Keratinocyte (primary cell): ENCODE results near the gene LRRC27. TPM values are rescaled to one million over a fixed set of nuclear protein-coding genes. Genes with fewer than 3 reads are reported as not detected.

Experiments used
- DNase-seq: peaks from one replicate; pipeline ENCODE4 v3.0.0-alpha.2; 2011; ENCODE audit warnings: low read depth, missing footprints, low spot score
- FAIRE-seq: peaks from 2 replicates; lab custom pipeline; 2011; peaks lifted over from hg19 to GRCh38; lab: Jason Lieb, UNC
- H2AFZ ChIP-seq: 2 replicates; pipeline ENCODE4 v1.6.0; 2012; ENCODE audit warnings: low read length, control low read depth, inconsistent platforms; ENCODE audit not compliant: control insufficient read depth
- H3K27ac ChIP-seq: 2 replicates; pipeline ENCODE4 v1.5.1; 2011; ENCODE audit warnings: low read length; ENCODE audit not compliant: control insufficient read depth, insufficient read depth
- H3K27me3 ChIP-seq: 3 replicates; pipeline ENCODE4 v1.6.0; 2011; ENCODE audit warnings: low read length; ENCODE audit not compliant: control insufficient read depth, insufficient read depth; ENCODE audit errors: extremely low read depth
- H3K36me3 ChIP-seq, 2 experiments: 2 replicates in 1 of 2; 3 replicates in 1 of 2; pipeline ENCODE4 v1.5.1; 2011; ENCODE audit warnings: low read length in 2 of 2, mild to moderate bottlenecking in 1 of 2; ENCODE audit not compliant: control insufficient read depth in 2 of 2, insufficient read depth in 2 of 2; ENCODE audit errors: extremely low read depth in 1 of 2
- H3K4me1 ChIP-seq: 3 replicates; pipeline ENCODE4 v1.5.1; 2011; ENCODE audit warnings: low read length; ENCODE audit not compliant: control insufficient read depth, insufficient read depth; ENCODE audit errors: extremely low read depth
- H3K4me2 ChIP-seq: 3 replicates; pipeline ENCODE4 v1.6.0; 2011; ENCODE audit warnings: low read depth, low read length; ENCODE audit not compliant: control insufficient read depth, insufficient read depth; ENCODE audit errors: extremely low read depth
- H3K4me3 ChIP-seq, 3 experiments: fragments of 200-600 bp in 1 of 3; sonication (generic) in 1 of 3; 2 replicates in 2 of 3; 3 replicates in 1 of 3; pipeline ENCODE4 v1.5.1; 2011 to 2016; ENCODE audit warnings: low read length in 3 of 3, mild to moderate bottlenecking in 3 of 3, control low read depth in 2 of 3, inconsistent platforms in 1 of 3, low read depth in 1 of 3, mixed read lengths in 1 of 3, mixed run types in 1 of 3, moderate library complexity in 1 of 3; ENCODE audit not compliant: control insufficient read depth in 2 of 3, insufficient read depth in 2 of 3; ENCODE audit errors: extremely low read depth in 1 of 3
- H3K79me2 ChIP-seq: 2 replicates; pipeline ENCODE4 v1.6.0; 2012; ENCODE audit warnings: low read length; ENCODE audit not compliant: control insufficient read depth, insufficient read depth
- H3K9ac ChIP-seq: 3 replicates; pipeline ENCODE4 v1.6.0; 2011; ENCODE audit warnings: low read length; ENCODE audit not compliant: control insufficient read depth, insufficient read depth; ENCODE audit errors: extremely low read depth
- H3K9me1 ChIP-seq: 3 replicates; pipeline ENCODE4 v1.6.0; 2011; ENCODE audit warnings: low read length; ENCODE audit not compliant: control insufficient read depth, insufficient read depth; ENCODE audit errors: extremely low read depth
- H3K9me3 ChIP-seq: 2 replicates; pipeline ENCODE4 v1.5.1; 2012; ENCODE audit warnings: low read depth, low read length; ENCODE audit not compliant: control insufficient read depth
- H4K20me1 ChIP-seq: 3 replicates; pipeline ENCODE4 v1.6.0; 2011; ENCODE audit warnings: low read length; ENCODE audit not compliant: control insufficient read depth, insufficient read depth; ENCODE audit errors: extremely low read depth
- EZH2 ChIP-seq: IDR thresholded peaks from one replicate; pipeline ENCODE4 v1.6.1; 2012; ENCODE audit warnings: inconsistent platforms, mild to moderate bottlenecking, low read length, moderate library complexity
- dilution Hi-C: fragments of 300-500 bp; cut with MboI; formaldehyde crosslinking; loops from one replicate; pipeline ENCODE4 v1.7.0; 2020; ENCODE audit warnings: low sequenced_read_pairs; ENCODE audit not compliant: extremely low pct_ligation_motif_present
- polyA plus RNA-seq, 5 experiments: library from polyadenylated mRNA; depleted of rRNA in 3 of 5; stranded (reverse) in 3 of 5; stranded (forward) in 1 of 5; unstranded in 1 of 5; fragments of >200 nt; gene quantifications; 1 replicate in 1 of 5; 2 replicates in 3 of 5; 3 replicates in 1 of 5; pipeline versions ENCODE4 v1.2.1 to v1.2.3, GENCODE V29; 2011 to 2012; ENCODE audit warnings: missing spikeins in 2 of 5, low read depth in 1 of 5, low replicate concordance in 1 of 5
- TF ChIP-seq, protein P1 (sequence below), 3 experiments: IDR thresholded peaks in 1 of 3; conservative IDR thresholded peaks in 1 of 3; optimal IDR thresholded peaks in 1 of 3; 2 replicates in 2 of 3; 3 replicates in 1 of 3; pipeline versions ENCODE3 to v1.5.1; 2011; ENCODE audit warnings: low read length in 3 of 3, mild to moderate bottlenecking in 3 of 3, moderate library complexity in 2 of 3, control low read depth in 1 of 3, inconsistent platforms in 1 of 3; ENCODE audit not compliant: insufficient read depth in 2 of 3; ENCODE audit errors: extremely low read depth in 1 of 3

The LRRC27 gene
- polyA plus RNA-seq, 1 donor (not counting 4 experiments of a cell fraction or from before 2014, with no cell fraction given): 3.0 TPM

DNA sequence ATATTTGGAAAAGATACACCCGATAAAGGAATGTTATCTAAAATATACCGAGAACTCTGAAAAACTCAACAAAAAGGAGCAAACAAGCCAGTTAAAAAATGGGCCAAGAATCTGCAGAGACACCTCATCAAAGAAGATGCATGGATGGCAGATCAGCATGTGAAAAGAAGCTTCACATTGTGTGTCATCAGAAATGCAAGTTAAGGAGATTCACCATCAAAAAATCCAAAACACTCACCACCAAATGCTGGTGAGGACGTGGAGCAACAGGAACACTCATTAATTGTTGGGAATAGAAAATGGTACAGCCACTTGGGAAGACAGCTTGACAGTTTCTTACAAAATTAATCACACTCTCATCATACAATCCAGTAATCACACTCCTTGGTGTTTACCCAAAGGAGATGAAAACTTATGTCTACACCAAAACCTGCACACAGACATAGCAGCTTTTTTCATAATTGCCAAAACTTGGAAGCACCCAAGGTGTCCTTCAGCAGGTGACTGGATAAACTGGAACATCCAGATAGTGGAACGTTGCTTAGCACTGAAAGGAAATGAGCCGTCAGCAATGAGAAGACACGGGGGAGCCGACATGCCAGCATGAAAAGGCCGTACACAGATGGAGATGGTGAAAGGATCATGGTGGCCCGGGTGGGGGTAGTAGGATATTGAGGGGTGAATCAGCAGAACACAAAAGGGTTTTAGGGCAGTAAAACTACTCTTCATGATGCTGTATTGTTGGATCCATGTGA lies 37.1 kb downstream of the LRRC27 start:
- peaks cover 2% of the 10 kb centered on the region for H3K9me3 ChIP-seq
- dilution Hi-C loops: no loop called here
- no peaks in the 10 kb centered on the region for H3K9me1 ChIP-seq
- H3K4me1 ChIP-seq: no peaks in the 10 kb centered on the region
- no peaks in the 10 kb centered on the region for H3K79me2 ChIP-seq
- H3K4me2 ChIP-seq: no peak overlapping the region
- peaks cover 5% of the 10 kb centered on the region for H3K27me3 ChIP-seq
- H3K9ac ChIP-seq: no peak overlapping the region
- no peaks in the 10 kb centered on the region for H4K20me1 ChIP-seq
- DNase-seq: no peak
- TF ChIP-seq, protein P1, sequence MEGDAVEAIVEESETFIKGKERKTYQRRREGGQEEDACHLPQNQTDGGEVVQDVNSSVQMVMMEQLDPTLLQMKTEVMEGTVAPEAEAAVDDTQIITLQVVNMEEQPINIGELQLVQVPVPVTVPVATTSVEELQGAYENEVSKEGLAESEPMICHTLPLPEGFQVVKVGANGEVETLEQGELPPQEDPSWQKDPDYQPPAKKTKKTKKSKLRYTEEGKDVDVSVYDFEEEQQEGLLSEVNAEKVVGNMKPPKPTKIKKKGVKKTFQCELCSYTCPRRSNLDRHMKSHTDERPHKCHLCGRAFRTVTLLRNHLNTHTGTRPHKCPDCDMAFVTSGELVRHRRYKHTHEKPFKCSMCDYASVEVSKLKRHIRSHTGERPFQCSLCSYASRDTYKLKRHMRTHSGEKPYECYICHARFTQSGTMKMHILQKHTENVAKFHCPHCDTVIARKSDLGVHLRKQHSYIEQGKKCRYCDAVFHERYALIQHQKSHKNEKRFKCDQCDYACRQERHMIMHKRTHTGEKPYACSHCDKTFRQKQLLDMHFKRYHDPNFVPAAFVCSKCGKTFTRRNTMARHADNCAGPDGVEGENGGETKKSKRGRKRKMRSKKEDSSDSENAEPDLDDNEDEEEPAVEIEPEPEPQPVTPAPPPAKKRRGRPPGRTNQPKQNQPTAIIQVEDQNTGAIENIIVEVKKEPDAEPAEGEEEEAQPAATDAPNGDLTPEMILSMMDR (optimal IDR thresholded peaks at IDR 0.05 in 1 of 3, IDR thresholded peaks at IDR 0.05 in 1 of 3, conservative IDR thresholded peaks at IDR 0.05 in 1 of 3; ENCODE audit: extremely low read depth in 1 of 3, insufficient read depth in 2 of 3, low read length in 3 of 3): no peak
- TF ChIP-seq EZH2: no peak
- H3K27ac ChIP-seq: no peak overlapping the region
- H3K36me3 ChIP-seq: no peaks in the 10 kb centered on the region
- no peak overlapping the region for H2AFZ ChIP-seq
- no peak overlapping the region for H3K4me3 ChIP-seq
- FAIRE-seq: no peak

DNA sequence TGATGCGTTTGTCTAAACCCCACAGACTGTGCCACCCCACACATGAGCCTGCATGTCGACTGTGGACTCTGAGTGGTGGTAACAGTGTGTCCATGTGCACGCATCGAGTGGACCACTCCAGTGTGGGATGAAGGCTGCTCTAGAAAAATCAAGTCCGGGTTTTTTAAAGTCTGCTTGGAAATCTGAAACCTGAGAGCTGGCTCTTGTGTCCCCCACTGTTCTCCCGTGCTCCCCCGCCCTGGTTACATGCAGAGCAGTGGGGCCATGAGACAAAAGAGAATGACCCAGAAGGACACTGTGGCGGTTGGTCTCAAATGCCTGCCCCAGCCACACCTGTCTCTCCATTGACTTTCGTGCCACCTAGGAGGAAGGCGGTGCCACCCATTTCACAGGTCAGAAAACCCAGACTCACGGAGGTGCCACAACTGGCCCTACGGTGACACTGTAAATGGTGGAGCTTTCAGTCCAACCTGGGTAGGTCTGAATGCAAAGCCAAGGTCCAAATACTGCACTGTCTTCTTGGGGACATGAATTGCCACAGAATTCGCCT lies 37.7 kb downstream of the LRRC27 start:
- no peak overlapping the region for H3K27ac ChIP-seq
- H4K20me1 ChIP-seq: no peaks in the 10 kb centered on the region
- DNase-seq (no peak), FAIRE-seq (no peak)
- TF ChIP-seq, protein P1 (optimal IDR thresholded peaks at IDR 0.05 in 1 of 3, IDR thresholded peaks at IDR 0.05 in 1 of 3, conservative IDR thresholded peaks at IDR 0.05 in 1 of 3; ENCODE audit: extremely low read depth in 1 of 3, insufficient read depth in 2 of 3, low read length in 3 of 3): no peak
- no peak for TF ChIP-seq EZH2
- no peaks in the 10 kb centered on the region for H3K9me3 ChIP-seq
- H3K4me1 ChIP-seq: no peaks in the 10 kb centered on the region
- peaks cover 5% of the 10 kb centered on the region for H3K27me3 ChIP-seq
- H3K9me1 ChIP-seq: no peaks in the 10 kb centered on the region
- H3K4me2 ChIP-seq: no peak overlapping the region
- no peaks in the 10 kb centered on the region for H3K79me2 ChIP-seq
- dilution Hi-C loops: no loop called here
- no peaks in the 10 kb centered on the region for H3K36me3 ChIP-seq
- no peak overlapping the region for H3K4me3 ChIP-seq
- no peak overlapping the region for H3K9ac ChIP-seq
- no peak overlapping the region for H2AFZ ChIP-seq
